Measurements from ENCODE around the gene ZXDC.

The ZXDC gene

DNA sequence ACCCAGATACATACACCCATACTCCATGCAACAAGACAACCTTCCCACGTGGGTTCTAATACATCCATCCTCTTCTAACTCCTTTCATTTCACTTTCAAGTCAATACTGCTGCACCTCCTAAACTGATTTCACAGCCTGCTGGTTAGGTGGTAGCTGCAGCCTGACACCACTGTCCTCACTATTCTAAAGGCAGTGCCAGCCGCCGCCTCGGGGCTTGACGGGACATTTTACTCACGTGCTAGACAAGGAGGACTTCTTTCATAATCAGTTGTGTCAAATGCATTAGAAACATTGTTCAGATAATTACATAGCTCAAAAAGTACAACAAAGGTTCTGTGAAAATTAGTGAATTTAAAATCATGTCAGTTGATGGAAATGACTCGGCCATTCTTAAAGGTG lies 35.6 kb upstream of the ZXDC start:
- DNase-seq: no peak

DNA sequence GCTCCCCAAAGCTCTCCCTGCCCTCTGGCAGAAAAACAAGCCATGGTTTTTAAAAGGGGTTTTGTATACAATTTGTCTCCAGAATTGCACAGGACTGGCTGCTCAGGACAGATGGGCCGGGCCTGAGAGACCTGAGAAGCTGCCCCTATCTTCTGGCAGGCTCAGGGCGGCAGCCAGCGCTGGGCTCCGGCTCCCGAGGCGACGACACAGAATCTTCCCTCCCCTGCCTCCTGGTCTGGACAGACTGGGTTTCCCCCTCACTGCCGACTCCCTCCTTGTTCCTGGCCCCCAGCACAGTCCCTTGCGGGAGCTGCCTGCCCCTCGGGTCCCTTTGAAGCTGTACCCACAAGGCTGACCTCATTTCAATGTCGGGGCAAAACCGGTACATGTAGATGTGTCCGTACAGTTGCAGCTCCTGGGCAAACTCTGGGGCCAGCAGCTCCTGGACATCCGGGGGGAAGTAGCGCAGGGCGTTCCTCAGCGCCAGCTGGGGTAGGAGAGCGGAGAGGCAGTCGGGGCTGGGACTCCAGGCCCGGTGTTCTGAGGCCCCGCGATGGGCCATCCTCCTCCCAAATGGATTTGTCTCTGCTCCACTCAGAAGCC lies 34.7 kb upstream of the ZXDC start:
- no peak for DNase-seq

DNA sequence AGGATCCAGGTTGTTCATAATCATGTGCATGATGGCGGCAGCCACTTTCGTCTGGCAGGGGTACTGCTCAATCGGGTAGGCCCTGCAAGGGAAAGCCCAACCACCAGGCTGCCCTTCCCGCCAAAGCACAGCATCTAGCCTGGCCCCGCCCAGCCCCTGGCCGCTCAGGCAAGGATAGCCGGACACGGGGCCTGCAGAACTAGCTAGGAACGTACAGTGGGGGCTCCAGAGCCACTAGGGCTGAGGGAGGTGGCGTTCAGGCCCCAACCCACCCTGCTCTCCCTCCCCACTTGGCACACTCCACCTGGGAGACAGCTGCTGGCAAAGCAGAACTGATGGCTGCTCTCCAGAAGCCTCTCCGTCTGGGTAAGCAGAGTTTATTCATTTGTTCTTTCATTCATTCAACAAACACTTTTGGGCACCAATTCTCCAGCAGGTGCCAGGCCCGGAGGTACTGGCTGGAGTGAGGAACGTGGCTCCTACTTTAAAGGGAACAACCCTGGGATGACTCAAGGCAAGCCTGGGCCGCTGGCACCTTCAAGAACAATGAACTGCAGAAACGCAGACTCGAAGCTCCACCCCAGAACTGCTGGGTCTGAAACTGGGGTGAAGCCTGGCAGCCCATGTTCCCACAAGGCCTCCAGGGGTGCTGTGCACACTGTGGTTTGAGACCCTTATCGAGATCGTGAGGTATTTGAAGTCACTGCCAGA lies 34.1 kb upstream of the ZXDC start:
- DNase-seq: no peak

DNA sequence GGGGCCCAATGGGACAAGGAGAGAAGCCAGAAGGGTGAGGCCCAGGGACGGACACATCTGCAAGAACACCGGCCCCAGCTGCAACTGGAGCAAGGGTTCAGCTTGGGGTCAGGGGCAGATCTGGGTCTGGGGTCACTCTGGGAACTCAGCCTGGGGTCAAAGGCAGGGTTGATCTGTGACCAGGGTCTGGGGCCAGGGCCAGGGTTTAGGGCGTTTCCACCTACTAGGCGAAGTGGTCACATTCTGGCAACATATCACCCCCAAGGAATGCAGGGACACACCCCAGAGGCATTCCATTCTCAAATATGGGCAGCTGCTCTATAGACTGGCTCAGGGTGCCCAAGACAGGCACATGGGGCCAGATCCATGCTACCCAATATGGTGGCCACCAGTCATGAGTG lies 32.9 kb upstream of the ZXDC start:
- no peak for DNase-seq

DNA sequence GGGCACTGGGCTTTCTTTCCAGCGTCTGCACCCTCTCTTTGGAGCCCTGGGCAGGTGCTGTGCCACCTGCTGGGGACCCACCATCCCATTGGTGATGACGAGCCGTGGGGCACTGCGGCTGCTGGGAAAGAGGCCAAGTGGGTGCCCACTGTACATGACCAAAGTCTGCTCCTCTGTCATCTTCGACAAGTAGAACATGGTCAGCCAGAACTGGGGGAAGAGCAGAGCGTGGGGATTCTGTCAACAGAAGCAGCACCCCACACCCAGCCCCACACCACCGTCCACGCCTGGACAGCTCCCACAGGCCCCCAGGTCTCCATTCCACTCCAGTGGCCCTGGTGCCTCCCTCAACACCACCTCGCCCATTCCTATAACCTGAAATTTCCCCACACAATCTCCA lies 32.2 kb upstream of the ZXDC start:
- no peak for DNase-seq

DNA sequence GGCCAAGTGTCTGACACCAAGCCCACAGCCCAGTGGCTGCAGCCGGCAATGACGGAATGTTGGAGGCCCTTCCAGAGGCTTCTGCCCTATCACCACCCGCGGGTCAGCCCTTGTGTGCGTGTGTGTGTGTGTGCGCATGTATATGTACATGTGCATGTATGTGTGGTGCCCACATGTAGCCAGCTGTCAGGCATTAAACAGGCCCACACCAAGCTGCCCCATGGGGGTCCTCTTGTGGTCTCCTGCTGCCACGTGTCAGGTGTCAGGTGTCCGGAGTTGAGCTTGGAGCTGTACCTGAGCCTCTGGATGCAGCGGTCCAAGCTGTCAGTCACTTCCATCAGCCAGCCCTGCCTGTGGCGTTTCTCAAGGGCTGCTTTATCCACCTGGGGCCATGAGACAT lies 28.0 kb upstream of the ZXDC start:
- no peak for DNase-seq

DNA sequence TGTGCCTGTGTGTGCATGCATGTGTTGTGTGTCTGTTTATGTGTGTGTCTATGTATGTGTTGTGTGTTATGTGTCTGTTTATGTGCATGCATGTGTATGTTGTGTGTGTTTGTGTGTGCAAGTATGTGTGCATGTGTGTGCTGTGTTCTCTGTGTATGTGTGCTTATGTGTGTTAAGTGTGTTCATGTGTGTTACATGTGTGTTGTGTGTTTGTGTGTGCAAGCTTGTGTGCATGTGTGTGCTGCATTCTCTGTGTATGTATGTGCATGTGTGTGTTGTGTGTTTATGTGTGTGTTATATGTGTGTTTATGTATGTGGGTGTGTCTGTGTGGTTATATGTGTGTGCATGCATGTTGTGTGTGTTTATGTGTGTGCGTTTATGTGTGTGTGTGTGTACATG lies 27.0 kb upstream of the ZXDC start:
- DNase-seq: no peak

DNA sequence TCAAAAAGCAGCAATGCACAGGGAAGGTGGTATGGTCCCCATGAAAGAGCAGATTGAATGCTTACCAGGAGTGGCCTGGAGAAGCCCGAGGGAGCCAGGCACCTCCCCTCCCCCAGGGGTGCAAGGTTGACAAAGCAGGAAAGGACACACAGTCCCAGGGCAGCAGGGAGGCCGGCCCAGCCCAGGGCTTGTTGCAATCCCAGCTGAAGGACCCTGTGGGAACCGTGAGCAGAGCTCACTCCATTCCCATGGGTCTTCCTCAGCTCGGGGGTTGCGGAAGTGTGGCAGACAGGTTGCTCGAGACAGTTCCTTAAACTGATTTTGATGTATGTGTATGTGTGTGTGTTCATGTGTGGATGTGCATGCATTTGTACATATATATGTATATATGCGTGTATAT lies 26.0 kb upstream of the ZXDC start:
- DNase-seq: no peak

DNA sequence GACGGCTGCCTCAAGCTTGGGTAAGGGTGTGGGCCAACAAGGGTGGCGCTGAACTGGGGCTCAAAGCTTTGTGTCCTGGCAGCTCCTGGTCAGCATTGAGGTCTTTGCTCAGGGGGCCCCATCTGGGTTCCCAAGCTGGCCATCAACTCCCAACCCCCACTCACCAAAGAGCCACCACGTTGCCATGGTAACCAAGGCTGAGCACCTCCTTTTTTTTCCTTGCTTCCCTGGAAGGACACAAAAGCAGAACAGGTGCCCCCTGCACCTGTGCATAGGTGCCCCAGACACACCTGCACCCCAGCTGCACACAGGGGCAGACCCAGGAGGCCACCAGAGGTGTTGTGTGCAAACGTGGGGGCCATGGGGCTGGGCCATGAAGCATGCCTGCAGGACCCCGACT lies 25.4 kb upstream of the ZXDC start:
- no peak for DNase-seq

DNA sequence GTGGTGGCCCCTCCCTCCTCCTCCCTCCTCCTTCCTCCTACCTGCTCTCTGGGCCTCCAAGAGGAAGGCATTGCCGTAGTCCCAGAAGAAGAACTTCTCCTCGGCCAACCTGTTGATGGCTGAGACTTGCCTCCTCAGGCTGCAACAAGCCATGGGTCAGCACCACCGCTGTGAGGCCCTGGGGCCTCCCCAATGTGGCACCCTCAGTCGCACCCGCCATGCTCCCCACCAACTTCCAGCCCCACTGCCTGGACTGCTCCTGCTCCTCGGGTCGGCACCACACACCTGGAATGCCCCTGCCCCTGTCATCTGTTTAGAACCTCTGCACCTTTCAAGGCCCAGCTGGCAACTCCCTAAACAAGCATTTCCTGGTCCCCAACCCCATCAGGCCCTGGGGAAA lies 24.3 kb upstream of the ZXDC start:
- DNase-seq: no peak

DNA sequence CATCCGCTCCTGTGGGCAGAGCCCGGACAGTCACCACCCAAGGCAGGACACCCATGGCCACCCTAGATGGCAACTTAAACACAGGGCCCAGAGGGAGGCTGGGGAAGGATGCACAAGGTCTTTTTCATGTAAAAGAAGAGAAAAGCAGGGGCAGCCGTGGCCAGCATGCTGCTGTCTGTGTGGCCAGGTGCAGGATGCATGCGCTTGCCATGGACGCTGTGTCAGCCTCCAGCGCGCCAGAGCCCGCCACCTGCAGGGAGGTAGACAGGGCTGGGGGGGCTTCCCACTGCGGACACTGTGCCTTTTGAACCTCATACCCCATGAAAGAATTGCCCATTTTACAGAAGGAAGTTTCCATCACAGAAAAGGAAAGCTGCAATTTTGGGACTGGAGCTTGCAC lies 23.7 kb upstream of the ZXDC start:
- DNase-seq: no peak

DNA sequence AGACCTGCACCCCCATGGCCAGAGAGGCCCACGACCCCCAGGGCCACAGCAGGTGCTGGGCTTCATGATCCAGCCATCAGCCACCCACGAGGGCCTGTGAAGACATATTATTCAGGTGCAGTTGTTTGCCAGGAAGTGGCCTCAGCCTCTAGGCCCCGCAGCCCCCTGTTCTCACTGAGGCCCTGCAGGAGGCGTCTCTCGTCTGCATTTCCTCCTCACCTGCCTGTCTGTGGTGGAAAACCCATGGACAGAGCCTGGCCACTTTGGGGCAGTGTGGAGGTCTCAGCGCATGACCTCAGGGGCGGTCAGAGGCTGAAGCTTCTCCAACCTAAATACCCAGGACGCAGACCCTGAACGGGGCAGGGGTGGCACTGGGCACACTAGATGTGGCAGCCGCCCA lies 23.2 kb upstream of the ZXDC start:
- no peak for DNase-seq

DNA sequence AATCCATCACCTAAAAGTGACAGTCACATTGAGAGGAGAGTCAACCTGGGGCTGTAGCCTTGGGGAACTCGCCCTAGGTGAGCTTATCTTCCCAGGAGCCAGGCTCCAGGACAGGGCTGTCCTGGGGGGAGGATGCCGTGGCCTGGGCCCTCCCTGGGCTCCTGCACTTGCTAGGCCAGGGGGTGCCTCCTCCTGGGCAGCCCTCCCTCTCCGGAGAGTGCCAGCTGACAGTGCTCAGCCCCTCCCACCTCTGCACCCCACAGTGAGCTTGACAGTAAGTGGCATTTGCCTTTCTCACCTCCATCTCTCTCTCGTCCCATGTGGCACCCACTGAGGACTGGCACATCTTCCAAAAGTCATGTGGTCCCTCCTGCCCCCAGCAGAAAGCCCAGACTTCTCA lies 22.8 kb upstream of the ZXDC start:
- no peak for DNase-seq

DNA sequence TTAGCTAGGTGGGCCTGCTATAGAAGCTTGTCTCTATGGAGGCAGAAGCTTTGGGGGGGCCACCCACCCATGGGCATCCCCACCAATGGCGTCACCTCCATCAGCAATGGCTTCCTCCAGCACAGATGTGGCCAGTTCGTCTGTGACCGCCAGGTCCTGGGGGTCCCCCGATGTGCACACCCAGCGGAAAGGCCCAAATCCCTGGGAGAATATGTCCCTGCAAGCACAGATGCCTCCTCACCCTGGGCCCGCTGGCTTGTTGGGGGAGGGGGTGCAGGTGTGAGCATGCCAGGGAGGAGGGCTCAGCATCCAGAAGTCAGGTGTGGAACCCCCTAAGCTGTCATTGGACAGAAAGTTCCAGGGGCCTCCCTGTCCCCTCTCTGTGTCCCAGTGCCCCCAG lies 22.3 kb upstream of the ZXDC start:
- no peak for DNase-seq

DNA sequence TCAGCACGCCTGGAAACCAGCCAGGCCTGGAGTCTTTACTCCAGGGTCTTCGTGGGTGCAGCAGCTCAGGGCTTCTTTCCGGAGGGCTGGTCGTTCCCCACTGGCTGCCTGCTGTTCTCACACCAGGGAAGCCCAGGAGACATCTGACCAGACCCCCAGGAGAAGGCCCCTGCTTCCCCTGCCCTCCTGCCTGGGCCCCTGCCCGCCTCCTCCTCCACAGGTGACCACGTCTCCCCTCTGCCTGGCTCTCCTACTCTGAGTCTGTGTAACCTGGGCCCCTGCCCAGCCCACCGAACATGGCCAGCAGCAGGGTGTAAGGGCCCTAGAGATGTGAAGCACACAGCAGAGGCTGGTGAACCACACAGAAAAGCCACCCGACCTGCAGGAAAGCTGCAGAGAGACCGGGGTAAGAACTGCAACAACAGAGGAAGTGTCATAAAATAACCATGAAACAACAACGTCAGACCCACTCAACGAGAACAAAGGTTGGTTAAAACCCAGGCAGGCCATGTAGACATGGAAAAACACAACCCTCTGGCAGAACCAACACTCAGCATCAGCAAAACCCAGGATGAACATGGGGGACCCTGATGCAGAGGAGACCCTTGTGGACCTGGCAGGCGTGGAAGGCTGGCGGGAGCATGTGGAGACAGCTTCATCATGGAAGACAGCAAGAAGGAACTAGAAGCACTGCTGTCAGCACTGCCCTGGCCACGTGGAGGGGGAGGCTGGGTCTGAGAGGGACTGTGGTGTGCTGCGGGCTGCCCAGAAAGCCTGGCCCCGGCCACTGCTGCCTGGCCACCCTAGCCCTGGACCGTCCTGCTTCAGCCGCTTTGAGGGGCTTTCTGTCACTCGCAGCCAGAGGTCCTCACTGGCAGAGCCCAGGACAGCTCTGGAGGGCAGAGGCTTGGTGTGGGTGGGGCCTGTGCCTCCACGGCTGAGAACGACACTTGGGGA lies 21.5 kb upstream of the ZXDC start:
- DNase-seq: no peak

DNA sequence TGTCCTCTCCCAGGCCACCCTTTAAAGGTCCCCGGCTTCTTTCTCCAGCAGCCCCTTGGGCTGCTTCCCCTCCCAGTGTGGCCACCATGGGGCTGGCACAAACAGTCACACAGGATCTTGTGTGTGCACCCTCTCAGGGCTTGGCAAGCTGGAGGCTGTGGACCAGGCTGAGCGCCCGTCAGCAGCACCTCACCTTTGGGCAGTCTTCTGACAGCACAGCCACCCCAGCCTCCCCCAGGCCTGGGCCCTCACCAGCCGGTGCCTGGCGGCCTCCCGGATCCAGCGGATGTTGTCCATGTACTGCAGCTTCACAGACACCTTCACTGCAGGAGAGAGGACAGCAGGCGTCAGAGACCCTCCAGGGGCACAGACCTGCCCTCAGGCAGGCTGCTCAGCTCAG lies 20.1 kb upstream of the ZXDC start:
- no peak for DNase-seq

DNA sequence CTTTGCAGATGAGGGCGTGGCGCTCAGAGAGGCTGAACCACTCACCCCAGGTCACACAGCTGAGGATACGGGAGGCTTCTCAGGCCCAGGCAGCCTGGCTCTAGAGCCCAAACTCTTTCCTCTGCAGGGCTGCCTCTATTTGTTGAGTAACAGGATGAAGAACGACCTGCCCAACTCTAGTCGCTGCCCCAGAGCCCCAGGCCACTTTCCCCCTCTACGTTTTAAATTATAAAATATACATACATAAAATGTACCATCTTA lies 19.2 kb upstream of the ZXDC start:
- DNase-seq: no peak

DNA sequence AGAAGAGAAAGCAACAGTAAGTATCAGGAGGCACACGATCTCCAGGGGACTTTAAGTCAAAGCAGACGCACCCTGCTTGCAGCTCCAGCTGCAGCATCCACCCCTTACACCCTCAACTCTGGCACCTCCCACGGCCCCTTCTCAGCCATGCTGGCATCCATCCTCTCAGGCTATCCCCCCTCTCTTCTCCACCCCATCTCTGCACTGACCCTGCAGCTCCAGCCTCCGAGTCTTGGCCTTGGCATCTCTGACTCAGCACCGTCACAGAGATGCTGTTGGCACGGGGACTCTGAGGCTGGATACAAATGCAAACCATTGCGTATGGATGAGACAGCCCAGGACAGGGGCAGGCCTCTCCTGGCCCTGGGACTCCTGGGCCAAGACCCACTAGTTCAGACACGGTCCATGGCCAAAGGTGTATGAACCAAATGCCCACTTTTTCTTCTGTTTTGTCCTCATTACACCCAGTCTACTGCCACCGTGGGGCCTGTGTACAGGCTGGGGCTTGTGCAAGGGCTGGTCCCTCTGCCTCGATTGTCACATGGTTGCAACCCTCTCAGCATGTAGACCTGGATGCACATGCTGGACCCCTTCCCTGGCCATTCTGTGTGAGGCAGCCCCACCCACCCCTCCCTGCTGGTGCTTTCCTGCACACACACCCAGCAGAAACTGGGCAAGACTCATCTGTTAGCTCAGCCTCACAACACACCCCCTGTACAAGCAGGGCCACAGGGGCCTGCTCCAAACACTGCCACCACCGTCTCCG lies 18.7 kb upstream of the ZXDC start:
- DNase-seq: no peak

DNA sequence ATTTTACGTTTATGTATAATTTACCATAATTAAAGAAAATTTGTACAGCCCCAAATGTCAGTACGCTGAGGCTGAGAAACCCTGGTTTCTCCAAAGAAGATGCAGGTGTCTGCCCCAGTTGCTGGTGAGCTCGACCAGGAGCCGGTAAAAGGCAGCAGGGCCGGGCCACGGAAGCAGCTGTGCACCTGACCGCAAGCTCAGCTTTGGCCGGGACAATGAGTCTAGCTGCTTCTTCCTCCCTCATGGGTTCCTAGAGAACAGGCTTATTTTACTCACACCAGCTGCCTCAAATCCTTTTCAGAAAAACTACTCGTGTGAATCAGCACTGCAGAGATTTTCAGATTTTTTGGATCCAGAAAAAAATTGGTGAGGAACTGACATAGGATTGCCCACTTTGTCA lies 18.0 kb upstream of the ZXDC start:
- no peak for DNase-seq

DNA sequence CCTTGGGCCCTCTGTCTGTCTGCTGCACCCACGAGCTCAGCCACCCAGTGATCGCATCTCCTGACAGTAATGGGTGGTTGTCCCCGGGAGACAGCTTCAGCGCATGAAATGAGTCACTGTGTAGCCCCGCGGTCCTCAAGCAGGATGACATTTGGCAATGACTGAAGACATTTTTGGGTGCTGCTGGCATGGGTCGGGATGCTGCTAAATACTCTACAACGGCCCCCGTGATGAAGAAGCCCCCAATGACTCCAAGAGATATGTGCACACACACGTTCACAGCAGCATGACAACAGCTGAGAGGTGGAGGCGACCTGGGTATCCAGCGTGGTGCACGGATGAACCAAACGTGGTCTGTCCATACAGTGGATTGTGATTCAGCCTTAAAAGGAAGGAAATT lies 17.4 kb upstream of the ZXDC start:
- DNase-seq: no peak

DNA sequence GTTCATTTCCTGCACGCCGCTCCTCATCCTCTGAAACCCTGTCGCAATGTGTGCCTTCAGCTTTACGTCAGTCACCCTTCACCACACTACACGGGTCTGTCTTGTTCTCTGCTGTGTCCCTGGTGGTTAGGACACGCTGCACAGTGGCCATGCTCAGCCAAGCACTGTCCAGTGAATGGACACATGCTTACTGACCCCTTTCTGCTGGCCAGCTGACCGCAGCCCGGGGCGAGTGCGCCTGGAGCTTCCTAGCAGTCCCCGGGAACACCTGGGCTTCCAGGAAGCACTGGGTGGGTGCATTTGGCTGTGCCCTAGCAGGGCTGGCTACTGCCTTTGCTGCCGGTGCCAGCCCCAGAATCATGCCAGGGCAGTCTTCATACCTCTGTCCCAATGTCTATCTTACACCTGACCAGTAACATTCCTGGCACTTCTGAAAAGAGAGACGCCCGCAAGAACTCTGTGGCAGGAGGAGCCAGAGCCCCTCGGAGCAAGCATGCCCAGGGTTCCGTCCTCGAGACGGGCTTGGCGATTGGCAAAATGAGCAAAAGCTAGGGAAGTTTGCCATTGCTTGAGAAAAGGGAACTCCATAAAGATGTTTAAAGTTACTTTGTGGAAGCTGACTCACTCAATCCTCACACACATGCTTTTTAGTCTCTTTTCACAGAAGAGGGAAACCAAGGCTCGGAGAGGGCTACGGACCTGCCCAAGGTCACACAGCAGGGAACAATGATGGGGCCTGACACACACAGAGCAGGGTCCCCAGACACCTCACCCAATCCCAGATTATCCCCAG lies 15.7 kb upstream of the ZXDC start:
- no peak for DNase-seq

DNA sequence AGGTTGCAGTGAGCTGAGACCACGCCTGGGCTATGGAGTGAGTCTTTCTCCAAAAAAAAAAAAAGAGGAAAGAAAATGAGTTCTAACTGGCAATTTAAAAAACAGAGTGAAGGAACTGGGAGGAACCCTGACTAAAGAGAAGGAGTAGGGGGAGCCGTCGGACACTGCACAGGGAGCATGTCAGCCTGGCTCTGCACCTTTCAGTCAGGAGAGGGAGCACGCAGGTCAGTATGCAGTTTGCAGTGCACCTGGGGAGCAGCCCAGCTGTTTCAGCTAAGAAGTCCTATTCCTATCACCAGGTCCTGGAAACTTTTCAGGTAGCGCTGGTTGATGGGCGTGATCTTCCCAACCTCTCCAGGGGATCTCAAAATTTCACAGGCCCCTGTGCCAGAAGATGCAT lies 14.9 kb upstream of the ZXDC start:
- no peak for DNase-seq
